Neural cell (in vitro differentiated cells): ENCODE results near the gene MOSPD2. TPM values are rescaled to one million over a fixed set of nuclear protein-coding genes. Genes with fewer than 3 reads are reported as not detected.

Source experiments
- H2AFZ ChIP-seq: fragments of 200-600, 300-800 bp; sonication (generic), shearing (Covaris generic); 2 replicates; pipeline ENCODE4 v1.6.0; 2014; ENCODE audit warnings: low read depth, mild to moderate bottlenecking, antibody characterized with exemption, low read length, moderate library complexity
- H3F3A ChIP-seq: fragments of 200-600 bp; shearing (Covaris generic); 2 replicates; pipeline ENCODE4 v1.6.1; 2016; ENCODE audit warnings: mild to moderate bottlenecking, moderate library complexity, mixed read lengths, antibody characterized with exemption, low read length; ENCODE audit not compliant: insufficient read depth, poor library complexity, severe bottlenecking
- H3K27ac ChIP-seq: fragments of 200-600, 300-800 bp; sonication (generic), shearing (Covaris generic); 2 replicates; pipeline ENCODE4 v1.5.1; 2014; ENCODE audit warnings: mild to moderate bottlenecking, low read length, moderate library complexity
- H3K27me3 ChIP-seq: fragments of 300-800, 200-600 bp; sonication (generic), shearing (Covaris generic); 2 replicates; pipeline ENCODE4 v1.6.0; 2014; ENCODE audit warnings: mild to moderate bottlenecking, low read depth, low read length, moderate library complexity; ENCODE audit not compliant: insufficient read depth
- H3K36me3 ChIP-seq: fragments of 300-800, 200-600 bp; sonication (generic), shearing (Covaris generic); 2 replicates; pipeline ENCODE4 v1.5.1; 2014; ENCODE audit warnings: mild to moderate bottlenecking, antibody characterized with exemption, low read length, moderate library complexity; ENCODE audit not compliant: insufficient read depth
- H3K4me2 ChIP-seq: fragments of 300-800, 200-600 bp; sonication (generic), shearing (Covaris generic); 2 replicates; pipeline ENCODE4 v1.6.0; 2014; ENCODE audit warnings: mild to moderate bottlenecking, low read length
- H3K4me3 ChIP-seq: fragments of 300-800, 200-600 bp; sonication (generic), shearing (Covaris generic); 2 replicates; pipeline ENCODE4 v1.5.1; 2014; ENCODE audit warnings: mild to moderate bottlenecking, low read length, moderate library complexity
- H3K79me2 ChIP-seq: fragments of 200-600 bp; shearing (Covaris generic); replicated peaks from 2 replicates; pipeline ENCODE4 v1.6.0; 2014; ENCODE audit warnings: mild to moderate bottlenecking, low read length, moderate library complexity; ENCODE audit not compliant: insufficient read depth
- H3K9ac ChIP-seq: fragments of 300-800, 200-600 bp; sonication (generic), shearing (Covaris generic); 2 replicates; pipeline ENCODE4 v1.6.1; 2016; ENCODE audit warnings: mild to moderate bottlenecking, low read length, mixed read lengths
- H3K9me2 ChIP-seq: fragments of 200-600 bp; shearing (Covaris generic); 2 replicates; pipeline ENCODE4 v1.6.1; 2016; ENCODE audit warnings: mild to moderate bottlenecking, low read length, mixed read lengths; ENCODE audit not compliant: insufficient read depth
- H3K9me3 ChIP-seq: fragments of 200-600, 300-800 bp; sonication (generic), shearing (Covaris generic); 2 replicates; pipeline ENCODE4 v1.6.1; 2016; ENCODE audit warnings: mild to moderate bottlenecking, mixed run types, low read length, moderate library complexity, mixed read lengths
- H4K20me1 ChIP-seq: fragments of 200-600 bp; shearing (Covaris generic); 2 replicates; pipeline ENCODE4 v1.6.1; 2016; ENCODE audit warnings: mild to moderate bottlenecking, mixed run types; ENCODE audit not compliant: insufficient read depth
- CTCF ChIP-seq: fragments of 450-650 bp; IDR thresholded peaks from 2 replicates; pipeline ENCODE4 v1.5.1; 2014; ENCODE audit warnings: antibody characterized with exemption, mild to moderate bottlenecking, moderate library complexity; ENCODE audit not compliant: poor library complexity, severe bottlenecking
- EP300 ChIP-seq: fragments of 450-650 bp; conservative IDR thresholded peaks from 2 replicates; pipeline ENCODE4 v1.6.1; 2014; ENCODE audit warnings: antibody characterized with exemption, mild to moderate bottlenecking, moderate library complexity; ENCODE audit not compliant: poor library complexity, severe bottlenecking
- EZH2 ChIP-seq: fragments of 200-600, 300-800 bp; shearing (Covaris generic), sonication (generic); IDR thresholded peaks from 2 replicates; pipeline ENCODE4 v1.6.1; 2014; ENCODE audit warnings: antibody characterized with exemption, low read length, borderline replicate concordance, mild to moderate bottlenecking; ENCODE audit not compliant: insufficient read depth, poor library complexity, severe bottlenecking
- MXI1 ChIP-seq: fragments of 450-650 bp; conservative IDR thresholded peaks from 2 replicates; pipeline ENCODE4 v1.6.1; 2014; ENCODE audit warnings: antibody characterized with exemption, mild to moderate bottlenecking; ENCODE audit not compliant: poor library complexity, severe bottlenecking
- POLR2AphosphoS5 ChIP-seq: IDR thresholded peaks from 2 replicates; pipeline ENCODE4 v1.6.1; 2012
- RAD21 ChIP-seq: fragments of 450-650 bp; conservative IDR thresholded peaks from 2 replicates; pipeline ENCODE4 v1.6.1; 2014; ENCODE audit warnings: antibody characterized with exemption, mild to moderate bottlenecking, moderate library complexity
- SMC3 ChIP-seq: fragments of 450-650 bp; conservative IDR thresholded peaks from 2 replicates; pipeline ENCODE4 v1.6.1; 2014; ENCODE audit warnings: antibody characterized with exemption, mild to moderate bottlenecking, moderate library complexity; ENCODE audit not compliant: poor library complexity
- TAF1 ChIP-seq: IDR thresholded peaks from 2 replicates; pipeline ENCODE4 v1.6.1; 2012; ENCODE audit warnings: low read depth
- polyA plus RNA-seq: library from polyadenylated mRNA; depleted of rRNA; stranded (reverse); fragments of >200 nt; gene quantifications from 2 replicates; pipeline ENCODE4 v1.2.3, GENCODE V29; 2014
- TF ChIP-seq, protein P1 (sequence below): IDR thresholded peaks from 2 replicates; pipeline ENCODE4 v1.6.1; 2012; ENCODE audit warnings: borderline replicate concordance

MOSPD2 gene
- polyA plus RNA-seq, 1 donor from 2014 or later, result 12.4 TPM

DNA sequence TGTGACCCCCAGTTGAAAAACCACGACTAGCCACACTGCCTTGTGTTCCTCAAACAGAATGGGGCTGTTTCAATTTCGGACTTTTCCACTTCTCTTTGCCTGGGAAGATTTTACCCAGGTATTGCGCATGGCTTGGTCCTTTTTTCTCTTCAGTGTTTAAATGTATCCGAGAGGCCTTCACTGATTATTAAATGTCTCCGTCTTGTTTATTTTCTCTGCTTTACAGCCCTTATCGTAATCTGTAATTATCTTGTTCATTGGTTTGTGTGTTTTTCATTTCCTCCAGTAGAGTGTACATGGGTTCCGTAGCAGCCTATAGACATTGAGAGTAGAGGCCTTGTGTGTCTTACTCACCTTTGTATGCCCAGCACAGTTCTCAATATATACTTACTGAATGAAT, 2.4 kb downstream of the MOSPD2 start:
- Histone ChIP-seq H3K4me2 (no peak overlapping the region), H3K79me2 (no peaks in the 10 kb centered on the region), H3K4me3 (no peak overlapping the region), H3F3A (no peaks in the 10 kb centered on the region), H3K36me3 (no peaks in the 10 kb centered on the region), H3K9ac (no peak overlapping the region), H3K27me3 (no peaks in the 10 kb centered on the region), H4K20me1 (no peaks in the 10 kb centered on the region), H3K9me3 (no peaks in the 10 kb centered on the region), H3K27ac (no peak overlapping the region), H2AFZ (no peak overlapping the region), H3K9me2 (no peaks in the 10 kb centered on the region)
- no peak for TF ChIP-seq CTCF
- no peak for TF ChIP-seq EP300
- TF ChIP-seq, protein P1, sequence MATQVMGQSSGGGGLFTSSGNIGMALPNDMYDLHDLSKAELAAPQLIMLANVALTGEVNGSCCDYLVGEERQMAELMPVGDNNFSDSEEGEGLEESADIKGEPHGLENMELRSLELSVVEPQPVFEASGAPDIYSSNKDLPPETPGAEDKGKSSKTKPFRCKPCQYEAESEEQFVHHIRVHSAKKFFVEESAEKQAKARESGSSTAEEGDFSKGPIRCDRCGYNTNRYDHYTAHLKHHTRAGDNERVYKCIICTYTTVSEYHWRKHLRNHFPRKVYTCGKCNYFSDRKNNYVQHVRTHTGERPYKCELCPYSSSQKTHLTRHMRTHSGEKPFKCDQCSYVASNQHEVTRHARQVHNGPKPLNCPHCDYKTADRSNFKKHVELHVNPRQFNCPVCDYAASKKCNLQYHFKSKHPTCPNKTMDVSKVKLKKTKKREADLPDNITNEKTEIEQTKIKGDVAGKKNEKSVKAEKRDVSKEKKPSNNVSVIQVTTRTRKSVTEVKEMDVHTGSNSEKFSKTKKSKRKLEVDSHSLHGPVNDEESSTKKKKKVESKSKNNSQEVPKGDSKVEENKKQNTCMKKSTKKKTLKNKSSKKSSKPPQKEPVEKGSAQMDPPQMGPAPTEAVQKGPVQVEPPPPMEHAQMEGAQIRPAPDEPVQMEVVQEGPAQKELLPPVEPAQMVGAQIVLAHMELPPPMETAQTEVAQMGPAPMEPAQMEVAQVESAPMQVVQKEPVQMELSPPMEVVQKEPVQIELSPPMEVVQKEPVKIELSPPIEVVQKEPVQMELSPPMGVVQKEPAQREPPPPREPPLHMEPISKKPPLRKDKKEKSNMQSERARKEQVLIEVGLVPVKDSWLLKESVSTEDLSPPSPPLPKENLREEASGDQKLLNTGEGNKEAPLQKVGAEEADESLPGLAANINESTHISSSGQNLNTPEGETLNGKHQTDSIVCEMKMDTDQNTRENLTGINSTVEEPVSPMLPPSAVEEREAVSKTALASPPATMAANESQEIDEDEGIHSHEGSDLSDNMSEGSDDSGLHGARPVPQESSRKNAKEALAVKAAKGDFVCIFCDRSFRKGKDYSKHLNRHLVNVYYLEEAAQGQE, result no peak
- no peak for TF ChIP-seq RAD21
- TF ChIP-seq MXI1, result no peak
- TF ChIP-seq POLR2AphosphoS5, result no peak
- TF ChIP-seq SMC3, result no peak
- no peak for TF ChIP-seq EZH2
- TF ChIP-seq TAF1, result no peak

DNA sequence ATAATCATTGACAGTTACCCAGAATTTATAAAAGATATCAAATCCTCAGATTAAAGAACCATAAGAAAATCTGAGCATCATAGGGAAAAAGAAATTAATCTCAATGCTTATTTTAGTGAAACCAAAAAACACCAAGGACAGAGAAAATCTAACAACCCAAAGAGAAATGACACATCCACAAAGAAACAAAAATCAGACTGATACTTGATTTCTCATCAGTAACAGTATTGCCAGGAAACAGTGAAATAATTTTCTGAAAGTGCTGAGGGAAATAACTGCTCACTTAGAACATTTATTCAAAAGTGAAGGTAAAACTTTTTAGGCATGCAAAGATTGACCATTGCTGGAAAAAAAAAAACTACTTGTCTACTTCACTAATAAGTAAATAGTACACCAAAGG, 10.6 kb downstream of the MOSPD2 start:
- Histone ChIP-seq H4K20me1 (no peaks in the 10 kb centered on the region), H3F3A (no peaks in the 10 kb centered on the region), H3K4me2 (no peak overlapping the region), H2AFZ (no peak overlapping the region), H3K36me3 (no peaks in the 10 kb centered on the region), H3K79me2 (no peaks in the 10 kb centered on the region), H3K9me3 (no peaks in the 10 kb centered on the region), H3K27ac (no peak overlapping the region), H3K27me3 (no peaks in the 10 kb centered on the region), H3K4me3 (no peak overlapping the region), H3K9me2 (no peaks in the 10 kb centered on the region), H3K9ac (no peak overlapping the region)
- TF ChIP-seq MXI1 (no peak), EP300 (no peak), EZH2 (no peak), CTCF (no peak), RAD21 (no peak), POLR2AphosphoS5 (no peak), SMC3 (no peak), TAF1 (no peak)
- TF ChIP-seq, protein P1, result no peak
